GM18858 (cell line): ENCODE data around the gene PTAFR.
"Not testable (repeated sequence)": the region's sequence is repeated elsewhere in the genome, so short reads cannot be mapped to it uniquely, and the experiment has no call there.

Experiments
- ATAC-seq: cut with Tn5 transposase; IDR thresholded peaks from one replicate; pipeline ENCODE4 v1.9.1; 2021; ENCODE audit not compliant: unreplicated experiment

PTAFR gene

DNA sequence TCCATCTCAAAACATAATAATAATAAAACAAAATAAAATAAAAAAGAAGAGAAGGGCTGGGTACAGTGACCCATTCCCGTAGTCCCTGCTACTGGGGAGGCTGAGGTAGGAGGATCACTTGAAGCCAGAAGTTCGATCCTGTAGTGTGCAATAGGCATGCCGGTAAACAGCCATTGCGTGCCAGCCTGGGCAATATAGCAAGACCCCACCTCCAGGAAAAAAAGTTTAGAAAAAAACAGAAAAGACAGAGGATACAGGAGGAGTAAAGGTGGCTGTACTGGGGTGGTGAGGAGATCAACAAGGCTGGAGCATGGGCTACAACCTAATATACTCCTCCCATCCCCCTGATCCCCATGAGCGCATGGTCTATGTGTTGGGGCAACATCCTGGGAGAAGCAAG, 30.8 kb downstream of the PTAFR start:
- ATAC-seq = no peak

DNA sequence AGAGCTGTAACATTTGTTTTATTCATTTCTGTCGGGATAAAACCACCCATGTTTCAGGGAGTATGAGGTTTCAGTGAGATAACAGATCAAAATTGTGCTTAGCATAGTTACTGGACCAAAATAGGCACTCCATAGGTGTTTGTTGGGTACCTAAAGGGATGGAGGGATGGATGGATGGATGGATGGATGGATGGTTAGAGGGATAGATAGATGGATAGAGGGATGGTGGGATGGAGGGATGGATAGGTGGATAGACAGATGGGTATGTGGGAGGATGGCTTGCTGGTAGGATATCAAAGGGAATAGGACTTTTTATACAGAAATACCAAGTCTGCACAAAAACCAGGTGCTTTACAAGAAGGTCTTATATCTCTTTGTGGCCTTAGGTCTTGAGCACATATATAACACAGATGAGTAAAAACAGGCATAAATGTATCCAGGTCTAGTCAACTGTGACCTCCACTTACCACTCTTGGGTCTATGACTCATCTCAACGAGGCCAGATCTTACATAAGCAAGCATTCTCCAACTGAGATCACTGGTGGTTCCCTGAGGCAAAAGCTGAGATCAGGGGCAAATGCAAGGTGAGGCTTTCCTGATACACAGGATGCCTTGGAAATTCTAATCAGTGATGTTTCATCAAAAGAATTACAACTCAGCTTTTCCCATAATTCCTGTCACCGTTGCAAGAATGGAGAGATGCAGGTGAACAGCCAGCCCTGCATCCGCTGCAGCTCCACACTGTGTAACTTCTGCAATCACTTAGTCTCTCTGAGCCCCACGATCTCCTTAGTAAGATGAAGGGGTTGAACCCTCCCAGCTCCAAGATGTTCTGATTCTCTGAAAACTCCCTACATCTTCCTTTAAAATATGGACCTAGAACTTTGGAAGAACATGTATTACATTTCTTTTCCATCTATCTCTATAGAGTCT, 32.0 kb downstream of the PTAFR start:
- peak; percentile 46 for ATAC-seq

DNA sequence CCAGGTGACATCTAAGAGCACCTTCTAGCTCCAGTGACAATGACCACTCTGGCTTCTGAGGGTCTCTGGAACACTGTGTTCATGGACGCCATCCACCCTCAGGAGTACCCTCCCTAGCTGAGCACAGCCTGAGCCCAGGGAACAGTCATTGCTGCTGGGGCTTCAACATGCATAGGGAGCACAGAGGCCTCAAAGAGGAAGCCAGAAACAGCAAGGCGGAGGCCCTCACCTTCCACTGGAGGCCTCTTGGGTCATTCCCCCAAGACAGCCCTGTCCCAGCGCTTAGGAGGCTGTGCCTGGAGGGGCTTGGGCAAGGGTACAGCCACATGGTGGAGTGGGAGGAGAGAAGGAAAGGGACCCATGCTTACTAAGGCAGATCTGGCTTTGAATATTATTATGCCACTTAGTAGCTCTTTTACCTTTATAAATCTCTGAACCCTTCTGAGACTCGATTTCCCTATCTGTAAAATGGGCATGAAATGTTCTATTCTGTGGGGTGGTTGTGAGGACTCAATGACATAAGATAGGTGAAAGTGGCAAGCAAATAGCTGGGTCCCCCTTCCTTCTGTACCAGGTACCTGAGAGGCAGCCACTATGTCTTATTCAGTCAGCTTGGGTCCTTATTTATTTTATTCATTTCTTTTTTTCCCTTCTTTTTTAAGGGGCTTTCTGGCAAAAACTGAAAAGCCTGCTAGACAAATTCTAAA, 32.8 kb downstream of the PTAFR start:
- no peak for ATAC-seq

DNA sequence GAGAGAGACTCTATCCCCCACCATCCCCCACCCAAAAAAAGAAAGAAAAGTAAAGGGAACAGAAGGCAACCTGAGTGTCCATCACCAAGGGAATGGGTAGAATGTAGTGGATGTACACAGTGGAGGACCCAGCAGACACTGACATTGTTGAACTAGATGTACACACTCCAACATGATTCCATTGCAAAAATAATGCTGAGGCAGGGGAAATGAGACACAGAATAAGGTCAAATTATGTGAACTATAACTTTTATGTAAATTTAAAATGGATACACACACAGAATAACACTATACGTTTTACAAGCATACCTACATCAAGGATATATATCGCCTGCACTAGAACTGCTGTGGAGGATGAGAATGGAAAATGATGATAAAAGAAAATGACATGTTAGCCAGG, 34.8 kb downstream of the PTAFR start:
- no peak for ATAC-seq

DNA sequence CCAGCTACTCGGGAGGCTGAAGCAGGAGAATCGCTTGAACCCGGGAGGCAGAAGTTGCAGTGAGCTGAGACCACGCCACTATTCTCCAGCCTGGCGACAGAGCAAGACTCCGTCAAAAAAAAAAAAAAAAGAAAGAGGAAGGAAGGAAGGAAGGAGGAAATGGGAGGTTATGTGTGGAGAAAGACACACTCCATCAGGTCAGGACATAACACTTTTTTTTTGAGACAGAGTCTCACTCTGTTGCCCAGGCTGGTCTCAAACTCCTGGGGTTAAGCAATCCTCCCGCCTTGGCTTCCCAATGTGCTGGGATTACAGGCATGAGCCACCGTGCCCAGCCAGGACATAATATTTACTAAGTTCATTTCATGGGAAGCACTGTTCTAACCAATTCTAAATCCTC, 36.6 kb downstream of the PTAFR start:
- ATAC-seq = not testable (repeated sequence)

DNA sequence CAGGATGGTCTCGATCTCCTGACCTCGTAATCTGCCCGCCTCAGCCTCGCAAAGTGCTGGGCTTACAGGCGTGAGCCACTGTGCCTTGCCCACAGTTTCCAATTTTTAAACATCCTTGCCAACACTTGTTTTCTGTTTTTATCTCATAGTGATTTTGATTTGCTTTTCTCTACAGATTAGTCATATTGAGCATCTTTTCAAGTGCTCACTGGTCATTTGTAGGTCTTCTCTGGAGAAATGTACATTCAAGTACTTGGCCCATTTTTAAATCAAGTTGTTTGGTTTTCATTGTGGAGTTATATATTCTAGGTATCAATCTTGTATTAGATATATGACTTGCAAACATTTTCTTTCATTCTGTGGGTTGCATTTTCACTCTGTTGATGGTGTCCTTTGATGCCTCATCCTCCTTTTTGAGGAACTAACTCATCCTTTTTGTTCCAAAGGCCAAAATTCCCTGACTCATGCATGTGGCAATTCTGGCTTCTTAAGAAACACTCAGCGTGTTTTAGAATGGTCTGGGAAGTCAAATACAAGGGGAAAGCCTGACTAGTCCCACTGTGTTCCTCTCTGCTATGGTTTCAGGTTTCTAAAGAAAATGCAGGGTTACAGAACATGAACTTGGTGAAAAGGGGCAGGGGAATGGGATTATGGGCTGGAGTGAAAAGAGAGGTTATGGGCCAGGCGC, 37.3 kb downstream of the PTAFR start:
- no peak for ATAC-seq

DNA sequence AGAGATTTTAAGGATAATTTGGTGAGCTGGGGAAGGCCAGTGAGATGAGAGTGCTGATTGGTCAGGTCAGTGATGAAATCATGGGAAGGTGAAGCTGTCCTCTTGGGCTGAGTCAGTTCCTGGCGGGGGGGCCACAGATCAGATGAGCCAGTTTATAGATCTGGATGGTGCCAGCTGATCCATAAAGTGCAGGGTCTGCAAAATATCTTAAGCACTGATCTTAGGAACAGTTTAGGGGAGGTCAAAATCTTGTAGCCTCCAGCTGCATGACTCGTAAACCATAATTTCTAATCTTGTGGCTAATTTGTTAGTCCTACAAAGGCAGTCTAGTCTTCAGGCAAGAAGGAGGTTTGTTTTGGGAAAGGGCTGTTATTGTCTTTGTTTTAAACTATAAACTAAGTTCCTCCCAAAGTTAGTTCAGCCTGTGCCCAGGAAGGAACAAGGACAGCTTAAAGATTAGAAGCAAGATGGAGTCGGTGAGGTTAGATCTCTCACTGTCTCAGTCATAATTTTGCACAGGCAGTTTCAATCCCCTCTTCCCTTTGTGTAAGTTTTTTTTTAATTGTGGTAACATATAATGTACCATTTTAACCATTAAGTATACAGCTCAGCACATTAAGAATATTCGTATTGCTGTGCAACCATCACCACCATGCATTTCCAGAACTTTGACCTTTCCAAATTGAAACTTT, 39.4 kb downstream of the PTAFR start:
- ATAC-seq = no peak

DNA sequence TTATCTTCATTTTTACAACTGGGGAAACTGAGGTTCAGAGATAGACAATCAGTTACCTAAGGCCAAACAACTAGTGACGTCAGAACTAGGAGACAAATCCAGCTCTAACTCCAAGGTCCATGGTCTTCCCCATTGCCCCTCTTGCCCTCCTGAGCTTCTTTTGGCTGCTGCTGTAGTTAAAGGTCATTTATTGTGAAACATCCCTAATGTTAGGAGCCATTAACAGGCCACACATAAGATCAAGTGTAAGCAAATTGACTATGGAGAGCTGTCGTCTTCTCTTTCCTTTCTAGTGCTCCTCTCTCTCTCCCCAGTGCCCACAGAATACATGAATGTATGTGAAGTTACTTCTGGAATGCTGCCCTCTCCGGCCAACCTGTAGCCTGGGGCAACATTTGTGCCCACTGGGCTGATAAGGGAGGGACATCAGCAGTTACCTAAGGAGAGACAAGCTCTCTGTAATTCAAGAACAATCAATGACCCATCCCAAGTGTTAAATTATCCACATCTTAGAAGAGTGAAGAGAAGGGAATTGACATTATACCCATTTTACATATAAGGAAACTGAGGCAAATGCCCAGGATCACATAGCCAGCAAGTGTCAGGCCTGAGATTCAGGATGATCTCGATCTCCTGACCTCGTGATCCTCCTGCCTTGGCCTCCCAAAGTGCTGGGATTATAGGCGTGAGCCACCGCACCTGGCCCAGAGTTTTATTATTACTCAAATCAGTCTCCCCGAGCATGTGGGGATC, 40.1 kb downstream of the PTAFR start:
- ATAC-seq = no peak

DNA sequence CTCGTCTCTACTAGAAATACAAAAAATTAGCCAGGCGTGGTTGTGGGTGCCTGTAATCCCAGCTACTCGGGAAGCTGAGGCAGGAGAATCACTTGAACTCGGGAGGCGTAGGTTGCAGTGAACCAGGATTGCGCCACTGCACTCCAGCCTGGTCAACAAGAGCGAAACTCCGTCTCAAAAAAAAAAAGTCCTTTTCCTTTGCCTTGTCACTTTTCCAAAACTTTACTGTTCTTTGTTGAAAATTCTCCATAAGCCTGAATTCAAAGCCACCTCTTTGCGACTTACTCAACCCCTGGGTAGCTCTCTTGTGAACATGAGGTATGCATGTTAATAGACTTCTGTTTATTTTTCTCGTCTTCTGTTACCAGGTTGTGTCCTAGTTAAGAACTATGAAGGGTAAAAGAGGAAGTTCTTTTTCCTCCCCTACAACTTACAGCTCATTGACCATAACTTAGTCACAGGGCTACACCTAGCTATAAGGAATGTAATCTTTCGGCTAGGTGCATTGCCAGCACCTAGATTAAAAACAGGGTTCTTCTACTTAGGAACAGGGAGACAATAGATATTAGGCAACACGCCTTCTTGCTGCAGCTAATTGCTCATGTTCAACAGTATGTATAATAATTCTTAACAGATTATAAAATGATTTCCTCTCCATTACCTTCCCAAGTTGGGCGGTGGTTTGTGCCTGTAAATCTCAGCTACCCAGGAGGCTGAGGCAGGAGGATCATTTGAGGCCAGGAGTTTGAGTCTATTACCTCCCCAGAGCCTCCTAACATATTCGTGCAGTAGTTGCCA, 40.9 kb downstream of the PTAFR start:
- ATAC-seq = no peak

DNA sequence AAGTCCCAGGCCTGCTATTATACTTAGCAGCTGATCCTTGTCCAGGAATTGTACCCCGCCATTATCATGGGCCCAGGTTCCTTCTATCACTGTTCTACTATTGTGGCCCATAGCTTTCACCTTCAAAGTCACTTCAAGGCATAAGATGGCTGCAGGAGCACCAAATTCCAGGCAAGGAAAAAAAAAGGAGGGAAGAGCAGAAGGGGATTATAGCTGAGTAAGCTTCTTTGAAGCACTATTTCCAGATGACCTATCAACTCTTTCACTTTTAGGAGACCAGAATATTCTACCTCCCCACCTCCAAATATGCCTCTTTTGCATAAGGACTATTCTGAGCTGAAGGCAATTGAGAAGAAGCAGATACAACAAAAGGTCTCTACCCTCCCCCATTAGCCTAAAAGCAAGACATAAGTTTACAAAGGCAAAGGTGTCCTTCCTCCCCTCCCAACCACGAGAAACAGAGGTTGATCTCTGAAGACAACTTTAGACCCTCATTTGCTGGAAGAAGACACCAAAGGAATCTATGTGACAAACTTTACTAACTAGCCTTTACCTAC, 41.8 kb downstream of the PTAFR start:
- ATAC-seq = no peak

DNA sequence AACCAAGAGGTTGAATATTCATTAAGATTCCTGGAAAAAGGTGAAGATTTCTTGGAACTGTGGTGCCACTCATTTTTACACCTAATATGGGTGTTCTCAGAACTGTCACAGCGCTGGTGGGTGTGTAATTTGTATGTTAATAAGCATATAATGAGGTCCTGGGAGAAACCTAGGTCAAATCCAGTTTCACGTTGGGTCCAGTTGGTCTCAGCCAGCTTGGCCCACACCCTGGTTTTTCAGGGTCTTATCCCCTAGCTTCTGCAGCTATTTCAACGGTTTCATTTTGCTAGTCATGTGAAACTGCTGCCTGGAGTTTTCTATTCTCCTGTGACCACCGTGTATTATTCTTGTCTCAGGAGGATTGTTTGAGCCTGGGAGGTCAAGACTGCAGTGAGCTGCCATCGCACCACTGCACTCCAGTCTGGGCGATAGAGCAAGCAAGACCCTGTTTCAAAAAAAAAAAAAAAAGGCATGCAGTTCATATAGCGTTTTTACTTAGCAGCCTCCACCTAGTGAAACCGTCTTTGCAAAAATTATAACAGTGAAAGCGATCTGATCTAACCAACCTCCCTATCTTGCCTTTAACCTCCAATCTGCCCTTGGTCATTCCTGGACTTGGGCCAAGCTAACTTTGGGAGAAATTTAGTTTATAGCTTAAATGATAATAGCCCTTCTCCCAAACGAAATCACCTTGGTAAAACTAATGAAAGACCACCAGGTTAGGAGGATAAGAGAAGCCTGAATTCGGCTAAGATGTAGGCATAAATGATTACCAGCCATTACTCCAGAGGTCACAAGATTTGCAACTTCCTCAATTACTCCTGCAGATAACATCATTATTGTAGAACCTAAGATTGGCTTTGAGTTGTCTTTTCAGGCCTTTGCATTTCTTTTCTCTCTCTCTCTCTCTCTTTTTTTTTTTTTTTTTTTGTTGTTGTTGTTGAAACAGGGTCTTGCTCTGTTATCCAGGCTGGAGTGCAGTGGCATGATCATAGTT, 44.0 kb downstream of the PTAFR start:
- no peak for ATAC-seq

DNA sequence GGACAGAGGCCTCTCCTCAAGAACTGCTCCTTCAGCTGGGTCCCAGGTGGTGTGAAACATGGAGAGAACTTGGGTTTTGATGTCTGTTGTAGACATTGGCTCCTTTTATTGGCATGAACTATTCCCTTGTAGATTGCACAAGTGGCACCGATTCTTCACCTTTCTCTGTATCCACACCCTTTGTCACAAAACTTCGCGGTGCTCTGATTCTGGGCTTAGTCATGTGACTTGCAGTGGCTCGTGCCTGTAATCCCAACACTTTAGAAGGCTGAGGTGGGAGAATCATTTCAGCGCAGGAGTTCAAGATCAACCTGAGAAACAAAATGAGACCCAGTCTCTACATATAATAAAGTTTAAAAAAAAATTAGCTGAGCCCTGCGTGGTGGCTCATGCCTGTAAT, 45.6 kb downstream of the PTAFR start:
- ATAC-seq = no peak

DNA sequence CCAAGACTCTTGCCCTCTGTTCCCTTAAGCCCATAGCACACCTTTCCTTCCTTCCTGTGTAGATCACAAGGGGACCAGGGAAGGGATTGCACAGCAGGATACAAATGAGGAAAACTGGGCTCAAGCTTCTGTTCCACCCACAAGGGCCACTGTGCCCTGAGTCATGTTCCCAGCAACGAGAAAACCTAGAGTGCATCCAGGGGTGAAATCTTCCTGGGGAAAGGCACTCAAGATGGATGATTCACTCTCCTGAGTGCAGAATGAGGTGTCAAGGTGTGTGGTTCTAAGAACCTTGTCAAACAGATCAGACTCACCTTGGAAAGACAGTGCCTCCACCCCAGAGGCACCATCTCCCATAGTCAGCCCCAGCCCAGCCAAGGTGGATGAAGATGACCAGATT, 47.3 kb downstream of the PTAFR start:
- ATAC-seq = no peak

DNA sequence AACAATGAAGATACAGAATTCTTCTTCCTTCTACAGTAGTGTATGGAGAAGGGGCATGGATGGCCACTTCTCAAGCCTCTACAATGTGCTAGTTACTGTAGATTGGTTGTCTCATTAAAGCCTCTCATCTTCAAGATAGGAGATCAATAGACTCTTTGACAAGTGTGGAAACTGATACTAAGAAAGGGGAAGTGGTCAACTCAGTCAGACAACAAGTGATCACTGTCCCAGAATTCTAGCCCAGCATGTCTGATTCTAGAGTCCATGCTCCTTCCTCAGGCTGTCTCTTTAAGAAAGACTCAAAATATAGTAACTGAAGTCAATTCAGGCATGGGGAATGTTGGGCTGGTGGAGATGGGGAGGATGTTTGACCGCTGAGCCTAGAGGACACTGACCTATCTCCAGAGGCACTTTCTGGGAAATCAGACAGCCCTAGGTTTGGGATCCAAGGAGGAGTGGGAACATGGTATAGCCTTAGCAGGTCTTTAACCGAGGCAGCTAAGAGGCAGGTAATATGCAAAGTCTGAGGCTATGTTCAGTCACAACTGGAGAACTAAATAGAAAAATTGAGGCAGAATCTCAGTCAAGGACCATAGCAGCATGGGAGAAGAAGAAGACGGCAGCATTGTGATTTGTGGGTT, 48.8 kb downstream of the PTAFR start:
- ATAC-seq = peak; percentile 50

DNA sequence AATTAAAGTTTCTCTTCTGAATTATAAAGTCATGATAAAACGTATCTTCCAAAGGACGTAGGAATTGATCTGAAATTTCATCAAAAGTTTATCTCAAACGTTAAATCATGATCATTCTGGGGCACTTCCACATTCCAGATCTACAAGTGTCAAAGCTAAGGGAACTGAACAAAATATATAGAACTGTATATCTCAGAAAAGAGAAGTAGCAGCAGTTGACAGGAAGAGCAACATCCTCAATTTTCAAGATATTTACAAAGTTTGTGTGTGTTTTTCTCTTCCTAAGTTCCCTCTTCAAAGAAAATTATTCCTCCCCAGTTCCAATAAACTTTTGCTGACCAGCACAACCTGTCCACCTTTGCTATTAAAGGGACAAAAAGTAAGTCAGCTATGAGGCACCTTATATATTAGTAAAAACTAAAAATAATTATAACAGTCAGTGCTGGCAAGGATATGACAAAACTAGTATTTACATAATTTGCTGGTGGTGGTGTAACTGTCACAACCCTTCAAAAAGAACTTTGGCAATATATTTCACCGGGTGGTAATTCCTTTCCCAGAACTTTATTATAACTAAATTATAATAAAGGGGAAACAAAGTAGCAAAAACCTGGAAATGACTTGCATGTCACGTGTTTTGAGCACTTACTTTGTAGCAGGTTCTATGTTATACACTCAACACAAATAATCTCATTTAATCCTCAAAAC, 49.6 kb downstream of the PTAFR start:
- no peak for ATAC-seq

DNA sequence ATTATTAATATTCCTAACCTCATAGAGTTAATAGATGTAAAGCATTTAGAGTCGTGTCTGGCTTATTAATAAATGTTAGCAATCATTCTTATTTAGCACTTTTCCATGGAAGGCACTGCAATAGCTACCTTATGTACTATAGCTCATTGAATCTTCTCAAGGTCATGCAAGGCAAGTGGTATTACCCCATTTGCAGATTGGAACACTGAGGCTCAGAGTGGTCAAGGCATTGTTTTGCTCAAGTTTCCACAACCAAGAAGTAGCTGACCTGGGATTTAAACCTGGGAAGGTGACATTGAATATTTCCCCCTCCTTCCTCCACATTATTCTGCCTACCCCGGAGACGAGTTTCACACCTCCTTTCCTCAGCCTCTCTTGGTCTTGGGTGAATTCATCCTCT, 50.3 kb downstream of the PTAFR start:
- ATAC-seq = no peak

DNA sequence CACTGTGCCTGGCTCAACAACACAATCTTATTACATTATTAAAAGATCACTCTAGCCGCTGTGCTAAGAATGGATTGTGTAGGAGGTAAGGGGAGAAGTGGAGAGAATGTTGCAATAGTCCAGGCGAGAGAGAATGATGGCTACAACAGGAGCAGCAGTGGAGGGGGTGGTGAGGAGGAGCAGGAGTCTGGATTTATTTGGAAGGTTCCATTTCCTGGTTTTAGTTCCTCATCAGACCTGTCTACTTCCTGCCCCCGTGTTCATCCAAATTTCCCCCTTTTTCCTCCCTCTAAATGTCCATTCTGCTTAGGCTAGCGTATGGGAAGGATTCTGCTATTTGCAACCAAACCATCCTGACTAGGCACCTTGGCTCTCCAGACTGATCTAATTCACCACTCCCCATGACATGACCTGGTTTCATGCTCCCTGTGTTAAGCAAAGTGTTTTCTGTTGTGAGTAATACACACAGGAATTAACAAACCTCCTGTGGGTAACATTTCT, 53.0 kb downstream of the PTAFR start:
- no peak for ATAC-seq
